ENCODE data around the gene C1QTNF5. TPM values are rescaled to one million over a fixed set of nuclear protein-coding genes. Genes with fewer than 3 reads are reported as not detected.

The C1QTNF5 gene
- total RNA-seq, 4 donors from 2014 or later, result 13.0 to 46.4 (median 27.8) TPM

DNA sequence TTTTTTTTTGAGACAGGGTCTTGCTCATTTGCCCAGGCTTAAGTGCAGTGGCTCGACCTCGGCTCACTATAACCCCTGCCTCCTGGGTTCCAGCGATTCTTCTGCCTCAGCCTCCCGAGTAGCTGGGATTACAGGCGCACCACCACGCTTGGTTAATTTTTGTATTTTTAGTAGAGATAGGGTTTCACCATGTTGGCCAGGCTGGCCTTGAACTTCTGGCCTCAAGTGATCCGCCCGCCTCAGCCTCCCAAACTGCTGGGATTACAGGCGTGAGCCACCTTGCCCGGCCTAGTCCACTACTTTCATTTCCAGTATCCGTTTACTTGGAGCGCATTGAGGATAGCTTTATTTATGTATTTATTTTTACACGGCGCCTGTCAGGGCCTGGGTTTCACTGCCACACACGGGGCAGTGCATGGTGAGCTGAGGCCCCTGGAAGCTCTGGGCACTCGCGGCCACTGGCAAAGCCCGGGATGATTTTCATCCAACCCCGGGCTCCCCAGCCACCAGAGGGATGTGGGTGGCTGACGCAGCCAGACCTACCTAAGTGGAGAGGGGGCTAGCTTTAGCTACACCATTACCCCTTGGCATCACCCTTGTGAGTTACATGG lies 17.7 kb downstream of the C1QTNF5 start:
- WGBS, 2 donors, result 88% methylated on average over 20 of the region's 20 CpGs
- H3K27ac ChIP-seq, result peak overlapping the region in 1 of 3 donors; percentile 7
- peaks cover 15 to 30% of the 10 kb centered on the region in 2 donors for H3K4me1 ChIP-seq
- TF ChIP-seq, protein P1, sequence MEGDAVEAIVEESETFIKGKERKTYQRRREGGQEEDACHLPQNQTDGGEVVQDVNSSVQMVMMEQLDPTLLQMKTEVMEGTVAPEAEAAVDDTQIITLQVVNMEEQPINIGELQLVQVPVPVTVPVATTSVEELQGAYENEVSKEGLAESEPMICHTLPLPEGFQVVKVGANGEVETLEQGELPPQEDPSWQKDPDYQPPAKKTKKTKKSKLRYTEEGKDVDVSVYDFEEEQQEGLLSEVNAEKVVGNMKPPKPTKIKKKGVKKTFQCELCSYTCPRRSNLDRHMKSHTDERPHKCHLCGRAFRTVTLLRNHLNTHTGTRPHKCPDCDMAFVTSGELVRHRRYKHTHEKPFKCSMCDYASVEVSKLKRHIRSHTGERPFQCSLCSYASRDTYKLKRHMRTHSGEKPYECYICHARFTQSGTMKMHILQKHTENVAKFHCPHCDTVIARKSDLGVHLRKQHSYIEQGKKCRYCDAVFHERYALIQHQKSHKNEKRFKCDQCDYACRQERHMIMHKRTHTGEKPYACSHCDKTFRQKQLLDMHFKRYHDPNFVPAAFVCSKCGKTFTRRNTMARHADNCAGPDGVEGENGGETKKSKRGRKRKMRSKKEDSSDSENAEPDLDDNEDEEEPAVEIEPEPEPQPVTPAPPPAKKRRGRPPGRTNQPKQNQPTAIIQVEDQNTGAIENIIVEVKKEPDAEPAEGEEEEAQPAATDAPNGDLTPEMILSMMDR (IDR thresholded peaks at IDR 0.05), result no peak
- TF ChIP-seq POLR2A (IDR thresholded peaks at IDR 0.05), result no peak
- intact Hi-C loops (cut with DNase I), result loop anchor here (10.0 kb wide), 1 partner anchor 118 kb away; the partner anchor contains the start of gene CBL
- no peaks in the 10 kb centered on the region for H3K36me3 ChIP-seq
- no peaks in the 10 kb centered on the region for H3K9me3 ChIP-seq
- no peak overlapping the region for H3K4me3 ChIP-seq (replicated peaks in 1 of 3)
- no peak for DNase-seq
- H3K27me3 ChIP-seq, result peaks cover 8% of the 10 kb centered on the region

DNA sequence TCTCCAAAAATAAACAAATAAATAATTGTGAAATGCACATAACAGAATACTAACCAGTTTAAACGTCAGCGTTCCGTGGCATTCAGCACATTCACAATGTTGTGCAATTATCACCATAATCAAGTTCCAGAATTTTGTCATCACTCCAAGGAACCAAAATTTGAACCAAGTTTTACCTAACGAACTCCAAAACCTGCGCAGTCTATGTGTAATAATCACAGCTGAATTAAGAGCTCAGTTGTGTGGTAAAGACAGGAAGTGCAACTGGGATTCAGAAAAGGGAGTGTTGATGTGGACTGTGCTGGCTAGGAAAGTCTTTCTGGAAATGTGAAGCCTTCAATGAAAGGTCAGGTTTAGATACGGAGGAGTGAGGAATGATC lies 18.3 kb downstream of the C1QTNF5 start:
- Histone ChIP-seq H3K27ac (peak overlapping the region; percentile 2 to 48 (median 7)), H3K4me1 (peaks cover 15 to 30% of the 10 kb centered on the region in 2 donors), H3K36me3 (no peaks in the 10 kb centered on the region), H3K4me3 (replicated peaks in 1 of 3) (no peak overlapping the region), H3K27me3 (peaks cover 8% of the 10 kb centered on the region), H3K9me3 (no peaks in the 10 kb centered on the region)
- no peak for DNase-seq
- 69 to 73% methylated on average over 6 of the region's 6 CpGs for WGBS, 2 donors
- TF ChIP-seq, protein P1 (IDR thresholded peaks at IDR 0.05), result no peak
- TF ChIP-seq POLR2A (IDR thresholded peaks at IDR 0.05), result no peak
- intact Hi-C loops (cut with DNase I), result loop anchor here (10.0 kb wide), 1 partner anchor 118 kb away; the partner anchor contains the start of gene CBL

DNA sequence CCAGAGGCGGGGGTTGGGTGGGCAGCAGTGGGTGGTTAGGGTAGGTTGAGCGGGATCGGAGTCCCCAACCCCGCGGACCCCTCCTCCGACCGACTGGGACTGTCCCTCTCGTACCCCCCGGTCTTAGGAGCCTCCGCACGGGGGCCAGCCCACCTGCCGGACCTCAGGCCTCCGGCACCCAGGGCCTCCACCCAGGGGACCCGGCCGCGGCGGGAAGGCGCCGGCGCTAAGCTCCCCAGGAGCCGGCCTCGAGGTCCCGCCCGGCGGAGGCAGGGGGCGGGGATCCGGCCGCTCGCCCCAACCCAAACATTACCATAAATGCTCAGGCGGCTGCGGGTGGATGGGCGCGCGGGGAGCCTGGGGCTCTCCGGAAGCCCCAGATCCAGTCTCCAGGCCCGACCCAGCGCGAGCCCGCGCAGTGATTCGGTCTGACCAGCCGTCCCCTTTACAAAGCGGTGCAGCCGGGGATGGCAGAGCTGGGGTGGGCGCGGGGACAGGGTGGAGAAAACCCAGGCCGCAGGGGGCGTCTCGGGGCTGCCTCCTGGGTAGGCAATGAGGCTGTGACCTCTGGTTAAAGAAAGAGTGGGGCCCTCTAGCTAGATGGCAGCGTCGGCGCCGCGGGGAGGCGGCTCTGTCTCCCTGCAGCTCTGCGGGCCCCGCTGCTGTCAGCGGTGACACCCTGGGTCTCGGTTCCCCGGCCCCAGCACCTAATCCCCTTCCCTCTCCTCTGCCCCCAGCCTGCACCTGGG lies 19.7 kb downstream of the C1QTNF5 start:
- intact Hi-C loops (cut with DNase I), result loop anchor here (10.0 kb wide), 1 partner anchor 116 kb away; the partner anchor contains the start of gene CBL
- 7 to 27% methylated on average over 3 to 11 of the region's 60 CpGs for WGBS, 2 donors
- H3K4me1 ChIP-seq, result peaks cover 24 to 40% of the 10 kb centered on the region in 2 donors

DNA sequence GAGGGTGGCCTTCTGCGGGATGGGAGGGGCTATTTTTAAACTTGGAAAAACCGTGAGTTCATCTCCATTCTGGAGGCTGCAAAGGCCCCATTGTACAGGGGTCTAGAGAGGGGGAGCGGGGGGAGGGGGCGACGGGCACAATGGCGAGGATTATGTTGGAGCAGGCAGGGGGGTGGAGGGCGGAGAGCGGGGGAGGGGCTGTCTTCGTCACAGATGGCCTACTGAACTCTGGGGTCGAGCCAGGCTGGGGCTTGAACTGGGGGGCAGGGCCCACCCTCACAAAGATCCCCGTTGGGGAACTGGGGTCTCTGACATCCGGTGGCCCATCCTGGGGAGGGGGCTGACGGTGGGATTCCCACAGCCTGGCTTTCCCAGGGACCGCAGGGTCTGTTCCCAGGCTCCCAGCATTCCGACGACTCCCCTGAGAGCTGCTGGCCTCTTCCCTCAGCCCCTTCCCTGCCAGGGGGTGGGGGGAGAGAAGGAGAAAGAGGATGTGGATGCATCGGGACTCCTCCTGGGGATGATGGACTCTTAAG lies 20.4 kb downstream of the C1QTNF5 start:
- no peaks in the 10 kb centered on the region for H3K9me3 ChIP-seq
- peaks cover 31 to 46% of the 10 kb centered on the region in 2 donors for H3K4me1 ChIP-seq
- peak overlapping the region; percentile 60 to 81 (median 60) for H3K27ac ChIP-seq
- intact Hi-C loops (cut with DNase I), result loop anchor here (10.0 kb wide), 1 partner anchor 116 kb away; the partner anchor contains the start of gene CBL
- peaks cover 19% of the 10 kb centered on the region for H3K27me3 ChIP-seq
- no peak overlapping the region for H3K4me3 ChIP-seq (replicated peaks in 1 of 3)
- DNase-seq, result no peak
- no peaks in the 10 kb centered on the region for H3K36me3 ChIP-seq
- WGBS, 2 donors, result 58 to 61% methylated on average over 13 to 15 of the region's 17 CpGs
- no peak for TF ChIP-seq POLR2A (IDR thresholded peaks at IDR 0.05)
- TF ChIP-seq, protein P1 (IDR thresholded peaks at IDR 0.05), result no peak

More for the DNA sequence above, 19.7 kb downstream of the C1QTNF5 start:
- Histone ChIP-seq H3K9me3 (no peaks in the 10 kb centered on the region), H3K4me3 (replicated peaks in 1 of 3) (peak overlapping the region in 2 of 3 donors; percentile 24 to 26), H3K36me3 (no peaks in the 10 kb centered on the region), H3K27ac (peak overlapping the region; percentile 60 to 81 (median 60)), H3K27me3 (peaks cover 13% of the 10 kb centered on the region)
- TF ChIP-seq, protein P1 (IDR thresholded peaks at IDR 0.05), result no peak
- TF ChIP-seq POLR2A (IDR thresholded peaks at IDR 0.05), result no peak
- DNase-seq, result peak in 1 of 2 donors; percentile 24
